SK-N-SH (cell line): Measurements from ENCODE around the gene SLC39A3. TPM values are rescaled to one million over a fixed set of nuclear protein-coding genes. Genes with fewer than 3 reads are reported as not detected.

ENCODE experiments used
- CTCF ChIA-PET: fragments of 300-600, 350-600 bp; formaldehyde crosslinking; extraction: SDS; loops from one replicate; lab custom pipeline; 2021; lab: Yijun Ruan, JAX
- POLR2A ChIA-PET: fragments of 350-600 bp; sonication (Branson Sonifier 250); formaldehyde crosslinking; extraction: SDS; loops from one replicate; lab custom pipeline; 2020; ENCODE audit warnings: antibody characterized with exemption, inconsistent platforms; lab: Yijun Ruan, JAX
- DNase-seq: peaks from one replicate; pipeline ENCODE4 v3.0.0; 2012
- H2AFZ ChIP-seq: fragments of 200-600 bp; sonication (generic); 2 replicates; pipeline ENCODE4 v1.8.1; 2016; ENCODE audit warnings: antibody characterized with exemption, mild to moderate bottlenecking, low read depth
- H3F3A ChIP-seq: fragments of 200-600 bp; sonication (generic); replicated peaks from 2 replicates; pipeline ENCODE3; 2016; ENCODE audit warnings: antibody characterized with exemption, mild to moderate bottlenecking; ENCODE audit not compliant: insufficient read depth
- H3K27ac ChIP-seq, 2 experiments: fragments of 200-500 bp in 1 of 2; fragments of 200-600 bp in 1 of 2; sonication (Bioruptor generic) in 1 of 2; sonication (generic), shearing (Covaris generic) in 1 of 2; 2 replicates each; pipeline versions ENCODE4 v1.5.1 to v1.6.1; 2014 to 2016; ENCODE audit warnings: low read depth in 2 of 2, inconsistent platforms in 1 of 2, low read length in 1 of 2, mild to moderate bottlenecking in 1 of 2, mixed read lengths in 1 of 2
- H3K27me3 ChIP-seq: fragments of 200-600 bp; sonication (generic), shearing (Covaris generic); 2 replicates; pipeline ENCODE4 v1.6.1; 2016; ENCODE audit warnings: mixed run types; ENCODE audit not compliant: insufficient read depth
- H3K36me3 ChIP-seq, 2 experiments: fragments of 200-500 bp in 1 of 2; fragments of 200-600 bp in 1 of 2; sonication (Bioruptor generic) in 1 of 2; sonication (generic) in 1 of 2; replicated peaks in 1 of 2; 2 replicates each; pipeline versions ENCODE3 to v1.5.1; 2014 to 2016; ENCODE audit warnings: low read length in 1 of 2, mild to moderate bottlenecking in 1 of 2; ENCODE audit not compliant: insufficient read depth in 2 of 2, control insufficient read depth in 1 of 2
- H3K4me1 ChIP-seq, 2 experiments: fragments of 200-500 bp in 1 of 2; fragments of 200-600 bp in 1 of 2; sonication (Bioruptor generic) in 1 of 2; sonication (generic), shearing (Covaris generic) in 1 of 2; 2 replicates each; pipeline versions ENCODE4 v1.5.1 to v1.6.1; 2014 to 2016; ENCODE audit warnings: low read depth in 1 of 2, low read length in 1 of 2, mixed run types in 1 of 2; ENCODE audit not compliant: insufficient read depth in 2 of 2, control insufficient read depth in 1 of 2
- H3K4me2 ChIP-seq: fragments of 200-600 bp; sonication (generic), shearing (Covaris generic); 2 replicates; pipeline ENCODE4 v1.6.1; 2017; ENCODE audit warnings: mixed run types
- H3K4me3 ChIP-seq, 2 experiments: fragments of 200-500 bp in 1 of 2; fragments of 200-600 bp in 1 of 2; sonication (Bioruptor generic) in 1 of 2; sonication (generic), shearing (Covaris generic) in 1 of 2; 2 replicates each; pipeline versions ENCODE4 v1.5.1 to v1.8.1; 2014 to 2016; ENCODE audit warnings: low read depth in 2 of 2, inconsistent platforms in 1 of 2, low read length in 1 of 2, mild to moderate bottlenecking in 1 of 2, mixed read lengths in 1 of 2, moderate library complexity in 1 of 2
- H3K79me2 ChIP-seq: fragments of 200-600 bp; sonication (generic); 2 replicates; pipeline ENCODE4 v1.8.1; 2017; ENCODE audit warnings: mild to moderate bottlenecking; ENCODE audit not compliant: insufficient read depth
- H3K9ac ChIP-seq: fragments of 200-600 bp; sonication (generic); 2 replicates; pipeline ENCODE4 v1.6.1; 2017; ENCODE audit warnings: mixed run types
- H3K9me2 ChIP-seq: fragments of 200-600 bp; sonication (generic); 2 replicates; pipeline ENCODE4 v1.6.1; 2017; ENCODE audit warnings: mixed run types
- H3K9me3 ChIP-seq: fragments of 200-600 bp; sonication (generic); 2 replicates; pipeline ENCODE4 v1.6.1; 2017; ENCODE audit warnings: mixed run types, mild to moderate bottlenecking, moderate library complexity
- H4K20me1 ChIP-seq: fragments of 200-600 bp; sonication (generic); 2 replicates; pipeline ENCODE4 v1.6.1; 2017; ENCODE audit warnings: mild to moderate bottlenecking, mixed run types; ENCODE audit not compliant: insufficient read depth
- CHD2 ChIP-seq: fragments of 150-350 bp; IDR thresholded peaks from 2 replicates; pipeline ENCODE4 v1.6.1; 2018; ENCODE audit warnings: low read length; ENCODE audit not compliant: partially characterized antibody
- EP300 ChIP-seq, 2 experiments: IDR thresholded peaks; 2 replicates each; pipeline versions ENCODE4 v1.4.0 to v1.6.1; 2012; ENCODE audit warnings: borderline replicate concordance in 1 of 2, low read depth in 1 of 2, low read length in 1 of 2
- FOXJ3 ChIP-seq: sonication (generic); formaldehyde crosslinking; IDR thresholded peaks from 2 replicates; pipeline ENCODE4 v1.5.1; 2020; ENCODE audit warnings: mild to moderate bottlenecking, missing genetic modification reagents
- IRF3 ChIP-seq: fragments of 150-350 bp; IDR thresholded peaks from 2 replicates; pipeline ENCODE4 v1.6.1; 2016; ENCODE audit warnings: mild to moderate bottlenecking, low read depth, low read length
- MAX ChIP-seq: IDR thresholded peaks from 2 replicates; pipeline ENCODE4 v1.4.0; 2012; ENCODE audit warnings: low read depth
- MEF2A ChIP-seq: IDR thresholded peaks from 2 replicates; pipeline ENCODE4 v1.4.0; 2012; ENCODE audit warnings: low read depth, borderline replicate concordance
- NFIC ChIP-seq: IDR thresholded peaks from 2 replicates; pipeline ENCODE4 v1.4.0; 2012; ENCODE audit warnings: borderline replicate concordance
- PBX3 ChIP-seq: IDR thresholded peaks from 2 replicates; pipeline ENCODE4; 2012
- RAD21 ChIP-seq: IDR thresholded peaks from 2 replicates; pipeline ENCODE4 v1.6.1; 2012; ENCODE audit warnings: mild to moderate bottlenecking, low read length
- REST ChIP-seq: IDR thresholded peaks from 2 replicates; pipeline ENCODE4 v1.6.1; 2012; ENCODE audit warnings: mild to moderate bottlenecking, low read depth, low read length, moderate library complexity
- RFX5 ChIP-seq: IDR thresholded peaks from 2 replicates; pipeline ENCODE4 v1.6.1; 2012; ENCODE audit warnings: mild to moderate bottlenecking, improper control_type of control experiment, low read length
- SIN3A ChIP-seq: IDR thresholded peaks from 2 replicates; pipeline ENCODE4 v1.6.1; 2012; ENCODE audit warnings: low read depth, mild to moderate bottlenecking, low read length, moderate library complexity, borderline replicate concordance
- TCF12 ChIP-seq: IDR thresholded peaks from 2 replicates; pipeline ENCODE4 v1.4.0; 2012
- TEAD4 ChIP-seq: IDR thresholded peaks from 2 replicates; pipeline ENCODE4 v1.4.0; 2012; ENCODE audit warnings: mild to moderate bottlenecking, borderline replicate concordance; ENCODE audit not compliant: insufficient read depth
- USF2 ChIP-seq: fragments of 150-350 bp; IDR thresholded peaks from 2 replicates; pipeline ENCODE4 v1.6.1; 2017; ENCODE audit warnings: antibody characterized with exemption, low read length, low read depth, borderline replicate concordance
- YY1 ChIP-seq: IDR thresholded peaks from 2 replicates; pipeline ENCODE4 v1.4.0; 2012; ENCODE audit warnings: low read depth, mild to moderate bottlenecking
- ZBTB33 ChIP-seq: IDR thresholded peaks from 2 replicates; pipeline ENCODE4 v1.4.0; 2012; ENCODE audit warnings: low read depth, borderline replicate concordance
- WGBS: methylation state at CpG from one replicate; pipeline ENCODE4 v1.1.6; 2017; ENCODE audit warnings: low lambda C conversion rate; 5-methylcytosine and 5-hydroxymethylcytosine counted together
- polyA plus RNA-seq, 3 experiments: library from polyadenylated mRNA; depleted of rRNA; stranded (reverse); fragments of >200 nt; gene quantifications; 2 replicates each; pipeline ENCODE4 v1.2.3, GENCODE V29; 2012
- TF ChIP-seq, protein P1 (sequence below): fragments of 200-600 bp; sonication (generic); IDR thresholded peaks from 2 replicates; pipeline ENCODE4 v1.6.1; 2017; ENCODE audit warnings: antibody characterized with exemption, mild to moderate bottlenecking, moderate library complexity

The SLC39A3 gene
- polyA plus RNA-seq, 1 of the 3 experiments (the other 2 are of a cell fraction): 45.2 TPM

- TF ChIP-seq, protein P1, sequence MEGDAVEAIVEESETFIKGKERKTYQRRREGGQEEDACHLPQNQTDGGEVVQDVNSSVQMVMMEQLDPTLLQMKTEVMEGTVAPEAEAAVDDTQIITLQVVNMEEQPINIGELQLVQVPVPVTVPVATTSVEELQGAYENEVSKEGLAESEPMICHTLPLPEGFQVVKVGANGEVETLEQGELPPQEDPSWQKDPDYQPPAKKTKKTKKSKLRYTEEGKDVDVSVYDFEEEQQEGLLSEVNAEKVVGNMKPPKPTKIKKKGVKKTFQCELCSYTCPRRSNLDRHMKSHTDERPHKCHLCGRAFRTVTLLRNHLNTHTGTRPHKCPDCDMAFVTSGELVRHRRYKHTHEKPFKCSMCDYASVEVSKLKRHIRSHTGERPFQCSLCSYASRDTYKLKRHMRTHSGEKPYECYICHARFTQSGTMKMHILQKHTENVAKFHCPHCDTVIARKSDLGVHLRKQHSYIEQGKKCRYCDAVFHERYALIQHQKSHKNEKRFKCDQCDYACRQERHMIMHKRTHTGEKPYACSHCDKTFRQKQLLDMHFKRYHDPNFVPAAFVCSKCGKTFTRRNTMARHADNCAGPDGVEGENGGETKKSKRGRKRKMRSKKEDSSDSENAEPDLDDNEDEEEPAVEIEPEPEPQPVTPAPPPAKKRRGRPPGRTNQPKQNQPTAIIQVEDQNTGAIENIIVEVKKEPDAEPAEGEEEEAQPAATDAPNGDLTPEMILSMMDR: no peak
- TF ChIP-seq RFX5 (no peak), CHD2 (no peak), REST (no peak), NFIC (no peak)
These were observed 27.0 kb upstream of the SLC39A3 start (continued) for GRCh38 chr19:2766594-2767372.

DNA sequence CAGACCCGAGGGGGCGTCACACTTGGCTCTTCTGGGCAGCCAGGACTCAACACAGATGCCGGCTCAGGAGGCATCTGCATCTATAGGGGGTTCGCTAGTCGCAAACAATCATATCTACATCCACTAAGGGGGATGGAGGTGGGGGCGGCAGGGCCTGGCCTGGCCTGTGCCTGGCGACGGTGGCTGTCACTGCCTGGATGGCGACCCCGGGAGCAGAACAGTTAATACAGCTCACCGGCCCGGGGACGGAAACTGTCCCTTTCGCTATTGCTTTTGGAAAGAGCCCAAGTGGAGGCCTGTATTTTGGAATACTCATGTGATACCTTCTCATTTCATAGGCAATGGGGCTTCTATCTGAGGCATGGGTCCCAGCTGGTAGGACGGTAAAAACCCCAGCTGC is 25.6 kb upstream of the SLC39A3 start:
- H2AFZ ChIP-seq: no peak overlapping the region
- no peak overlapping the region for H3K4me3 ChIP-seq
- no peaks in the 10 kb centered on the region for H3K9me2 ChIP-seq
- TF ChIP-seq TCF12 (no peak), NFIC (no peak), MEF2A (no peak), RFX5 (no peak), MAX (no peak), IRF3 (no peak), ZBTB33 (no peak), PBX3 (no peak), EP300 (IDR thresholded peaks at IDR 0.05; ENCODE audit: borderline replicate concordance in 1 of 2, low read depth in 1 of 2, low read length in 1 of 2) (no peak), USF2 (no peak), RAD21 (no peak), TEAD4 (no peak), SIN3A (no peak), YY1 (no peak), FOXJ3 (CRISPR knock-in tag) (no peak)
- POLR2A ChIA-PET: no interaction called here
- H4K20me1 ChIP-seq: peaks cover 16% of the 10 kb centered on the region
- no peaks in the 10 kb centered on the region for H3K4me1 ChIP-seq
- no peaks in the 10 kb centered on the region for H3K9me3 ChIP-seq
- H3K9ac ChIP-seq: no peak overlapping the region
- DNase-seq: no peak
- H3K4me2 ChIP-seq: no peak overlapping the region
- peaks cover 6 to 72% of the 10 kb centered on the region in 2 experiments for H3K36me3 ChIP-seq
- peaks cover 22% of the 10 kb centered on the region for H3K79me2 ChIP-seq
- no peaks in the 10 kb centered on the region for H3F3A ChIP-seq
- H3K27me3 ChIP-seq: no peaks in the 10 kb centered on the region
- no peak overlapping the region for H3K27ac ChIP-seq
- 83% methylated on average over 11 of the region's 15 CpGs for WGBS
- CTCF ChIA-PET: interaction anchor here (0.6 to 1.5 kb wide), 2 partner anchors 117 to 152 kb away, joined by 3 to 6 read pairs; no protein-coding TSS in a partner anchor
